OCI-LY7 (cell line): ENCODE results near the gene ADAMTS7. TPM values are rescaled to one million over a fixed set of nuclear protein-coding genes. Genes with fewer than 3 reads are reported as not detected.
"Not testable (repeated sequence)": the region's sequence is repeated elsewhere in the genome, so short reads cannot be mapped to it uniquely, and the experiment has no call there.

ENCODE experiments used
- BruUV-seq: library from RNA; stranded (reverse); fragments of 400-500 nt; replicated peaks from 2 replicates; lab custom pipeline; 2021; lab: Mats Ljungman, UMichigan
- CTCF ChIA-PET: fragments of 300-600 bp; sonication (Branson Sonifier 250); formaldehyde crosslinking; loops from one replicate; lab custom pipeline; 2022; ENCODE audit warnings: antibody characterized with exemption; ENCODE audit not compliant: unreplicated experiment; lab: Charles Lee
- POLR2A ChIA-PET: fragments of 300-600 bp; sonication (Branson Sonifier 250); formaldehyde crosslinking; loops from one replicate; lab custom pipeline; 2022; ENCODE audit warnings: antibody characterized with exemption; lab: Charles Lee
- DNase-seq: peaks from one replicate; pipeline ENCODE4 v3.0.0-alpha.2; 2015; ENCODE audit warnings: low spot score
- H2AFZ ChIP-seq: fragments of 200-600 bp; sonication (generic), shearing (Covaris generic); 2 replicates; pipeline ENCODE4 v1.6.1; 2014; ENCODE audit warnings: mild to moderate bottlenecking, antibody characterized with exemption, low read length, moderate library complexity
- H3K27ac ChIP-seq: fragments of 200-600 bp; sonication (generic); 2 replicates; pipeline ENCODE4 v1.5.1; 2014; ENCODE audit warnings: mixed run types, low read depth, mild to moderate bottlenecking, moderate library complexity, low read length, inconsistent platforms; ENCODE audit not compliant: poor library complexity, severe bottlenecking
- H3K36me3 ChIP-seq: fragments of 200-600 bp; sonication (generic); 2 replicates; pipeline ENCODE4 v1.6.1; 2014; ENCODE audit warnings: mild to moderate bottlenecking, antibody characterized with exemption, low read length, moderate library complexity, mixed read lengths; ENCODE audit not compliant: insufficient read depth
- H3K4me1 ChIP-seq: fragments of 200-600 bp; sonication (generic); 2 replicates; pipeline ENCODE4 v1.5.1; 2014; ENCODE audit warnings: mild to moderate bottlenecking, low read length; ENCODE audit not compliant: insufficient read depth, poor library complexity, severe bottlenecking
- H3K4me2 ChIP-seq: fragments of 200-600 bp; sonication (generic); 2 replicates; pipeline ENCODE4 v1.6.1; 2014; ENCODE audit warnings: mild to moderate bottlenecking, low read length
- H3K4me3 ChIP-seq: fragments of 200-600 bp; sonication (generic); 2 replicates; pipeline ENCODE4 v1.5.1; 2014; ENCODE audit warnings: mild to moderate bottlenecking, low read depth, low read length; ENCODE audit not compliant: poor library complexity, severe bottlenecking
- H3K79me2 ChIP-seq: fragments of 200-600 bp; sonication (generic); 2 replicates; pipeline ENCODE4 v1.6.1; 2016; ENCODE audit warnings: low read depth, mild to moderate bottlenecking, low read length, moderate library complexity, mixed read lengths; ENCODE audit not compliant: insufficient read depth
- H3K9me2 ChIP-seq: fragments of 200-600 bp; sonication (generic); 2 replicates; pipeline ENCODE4 v1.6.1; 2016; ENCODE audit warnings: mild to moderate bottlenecking, low read length, mixed read lengths; ENCODE audit not compliant: insufficient read depth
- H3K9me3 ChIP-seq: fragments of 200-600 bp; sonication (generic); 2 replicates; pipeline ENCODE4 v1.6.1; 2014; ENCODE audit warnings: mild to moderate bottlenecking, mixed run types, low read length, mixed read lengths
- H4K20me1 ChIP-seq: fragments of 200-600 bp; sonication (generic); 2 replicates; pipeline ENCODE4 v1.6.1; 2014; ENCODE audit warnings: mild to moderate bottlenecking, antibody characterized with exemption, low read length, moderate library complexity, mixed read lengths; ENCODE audit not compliant: insufficient read depth
- EZH2phosphoT487 ChIP-seq: fragments of 200-600 bp; sonication (generic); IDR thresholded peaks from 2 replicates; pipeline ENCODE4 v1.6.1; 2018; ENCODE audit warnings: low read depth, borderline replicate concordance, mild to moderate bottlenecking, mixed run types, antibody characterized with exemption, low read length, moderate library complexity, mixed read lengths
- intact Hi-C: fragments of 100-400 bp; cut with micrococcal nuclease; formaldehyde crosslinking; loops from one replicate; pipeline ENCODE4 v1.10.0; 2022; ENCODE audit not compliant: unreplicated experiment
- total RNA-seq, 2 experiments: library from RNA; depleted of rRNA in 1 of 2; stranded (reverse); fragments of >200 nt in 1 of 2; shearing (Covaris generic) in 1 of 2; gene quantifications; 2 replicates each; pipeline ENCODE4 v1.2.3, GENCODE V29; 2014 to 2022
- TF ChIP-seq, protein P1 (sequence below): fragments of 200-600 bp; sonication (generic); conservative IDR thresholded peaks from 2 replicates; pipeline ENCODE4 v1.5.1; 2014; ENCODE audit warnings: mild to moderate bottlenecking, antibody characterized with exemption, low read length, moderate library complexity, mixed read lengths

The ADAMTS7 gene
- total RNA-seq, 2 experiments from 2014 or later, result 0.08 to 0.19 TPM

DNA sequence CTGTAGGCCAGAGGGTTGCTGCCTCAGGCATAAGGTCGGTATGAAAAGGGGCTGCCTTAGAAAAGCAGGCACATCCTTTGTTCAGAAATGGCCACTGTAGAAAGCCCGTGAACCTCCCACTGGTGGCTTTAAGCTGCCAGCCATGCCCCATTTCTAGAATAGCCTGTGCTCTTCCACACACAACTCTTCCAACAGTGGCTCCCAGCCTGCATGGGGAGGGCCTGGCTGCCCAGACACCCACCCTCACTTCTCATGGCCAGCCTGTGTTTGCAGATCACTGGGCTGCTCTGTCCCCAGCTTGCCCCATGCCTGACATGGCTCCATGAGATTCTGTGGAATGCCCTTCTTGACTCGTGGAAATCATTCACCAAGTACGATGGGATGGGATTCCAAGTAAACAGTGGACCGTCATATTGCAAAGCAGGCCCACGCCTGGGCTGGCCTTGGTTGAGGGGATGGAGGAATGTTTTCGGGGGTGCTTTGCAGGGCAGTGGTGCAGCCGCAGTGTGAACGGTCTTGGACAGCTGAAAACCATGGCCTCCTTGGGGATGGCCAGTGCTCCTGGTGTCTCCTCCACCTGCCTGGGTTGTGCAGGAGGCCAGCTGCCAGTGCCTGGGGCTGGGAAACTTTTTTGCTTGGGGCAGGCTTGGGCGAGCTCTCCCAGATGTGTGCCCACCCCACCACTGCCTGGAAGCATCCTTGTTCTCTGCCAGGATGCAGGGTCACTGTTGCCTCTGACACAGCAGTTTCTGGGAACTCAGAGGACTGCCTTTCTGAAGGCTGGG is 57.3 kb downstream of the ADAMTS7 start:
- H4K20me1 ChIP-seq, H3K27ac ChIP-seq, DNase-seq, H3K9me2 ChIP-seq, H3K79me2 ChIP-seq, H3K9me3 ChIP-seq, H2AFZ ChIP-seq, H3K4me2 ChIP-seq, POLR2A ChIA-PET, H3K4me3 ChIP-seq, CTCF ChIA-PET, H3K36me3 ChIP-seq, BruUV-seq: not testable (repeated sequence)
- H3K4me1 ChIP-seq, result peaks cover 35% of the 10 kb centered on the region
- intact Hi-C loops, result loop anchor here (5.0 to 10.0 kb wide), 2 partner anchors 117 to 251 kb away; no protein-coding TSS in a partner anchor

DNA sequence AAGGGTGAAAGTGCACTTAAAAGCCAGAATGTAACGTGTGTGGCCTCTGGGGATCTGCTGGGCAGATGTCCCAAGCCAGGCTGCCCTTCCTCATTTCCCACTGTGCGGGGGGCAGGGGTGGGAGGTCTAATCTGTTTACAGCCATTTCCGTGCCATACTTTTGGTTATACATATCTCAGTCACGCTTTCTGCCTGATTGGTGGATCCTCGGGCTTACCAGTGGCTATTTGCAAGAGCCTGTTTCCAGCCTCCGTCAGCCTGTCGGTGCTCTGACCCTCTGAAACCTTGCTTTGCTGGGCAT is 58.0 kb downstream of the ADAMTS7 start:
- POLR2A ChIA-PET, BruUV-seq, H2AFZ ChIP-seq, H3K36me3 ChIP-seq, H4K20me1 ChIP-seq, H3K9me3 ChIP-seq, H3K4me3 ChIP-seq, H3K27ac ChIP-seq, DNase-seq, H3K9me2 ChIP-seq, CTCF ChIA-PET, H3K79me2 ChIP-seq, H3K4me2 ChIP-seq: not testable (repeated sequence)
- peaks cover 29% of the 10 kb centered on the region for H3K4me1 ChIP-seq
- intact Hi-C loops, result loop anchor here (5.0 to 10.0 kb wide), 2 partner anchors 116 to 251 kb away; no protein-coding TSS in a partner anchor

DNA sequence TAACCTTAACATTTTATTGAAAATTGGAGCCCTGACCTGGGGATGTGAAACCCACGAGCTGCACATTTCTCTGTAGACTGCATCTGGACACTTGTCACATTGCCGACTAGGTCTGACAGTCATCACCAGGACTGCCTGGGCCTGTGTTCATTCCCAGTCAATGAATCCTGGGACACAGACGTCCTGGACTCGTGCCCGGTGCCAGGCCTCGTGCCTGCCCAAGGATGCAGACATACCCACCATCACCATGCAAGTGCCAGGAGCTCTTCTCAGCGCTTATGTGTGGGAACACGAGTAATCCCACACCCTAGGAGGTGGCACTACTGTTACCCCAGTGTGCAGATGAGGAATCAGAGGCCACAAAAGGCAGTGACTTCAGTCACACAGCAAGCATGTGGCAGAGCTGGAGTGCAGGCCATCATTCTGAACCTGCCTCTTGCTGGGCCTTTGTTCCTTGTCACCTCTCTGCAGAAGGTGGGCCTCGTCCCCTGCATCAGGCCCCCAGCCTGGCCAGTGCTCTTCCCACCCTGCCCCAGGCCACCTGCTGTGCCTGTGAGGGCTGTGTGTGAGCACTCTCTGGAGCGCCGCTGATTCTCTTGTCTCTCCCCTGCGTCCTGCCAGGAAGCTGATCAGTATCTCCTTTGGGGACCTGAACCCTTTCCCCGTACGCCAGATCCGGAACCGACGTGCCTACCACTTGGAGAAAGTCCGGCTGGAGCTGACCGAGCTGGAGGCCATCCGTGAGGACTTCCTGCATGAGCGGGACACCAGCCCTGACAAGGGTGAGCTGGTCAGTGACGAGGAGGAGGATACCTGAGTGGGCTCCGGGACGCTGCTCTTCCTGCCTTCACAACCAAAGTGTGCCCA is 58.5 kb downstream of the ADAMTS7 start:
- intact Hi-C loops, result loop anchor here (5.0 to 10.0 kb wide), 2 partner anchors 115 to 252 kb away; no protein-coding TSS in a partner anchor
- CTCF ChIA-PET, result no interaction called here
- no TSS peak for BruUV-seq

More for the DNA sequence above, 58.5 kb downstream of the ADAMTS7 start:
- Histone ChIP-seq H3K4me1 (peaks cover 23% of the 10 kb centered on the region), H3K9me2 (no peaks in the 10 kb centered on the region), H3K36me3 (no peaks in the 10 kb centered on the region), H3K79me2 (no peaks in the 10 kb centered on the region), H3K9me3 (no peaks in the 10 kb centered on the region), H4K20me1 (no peaks in the 10 kb centered on the region), H3K27ac (no peak overlapping the region), H2AFZ (no peak overlapping the region), H3K4me2 (no peak overlapping the region), H3K4me3 (no peak overlapping the region)
- TF ChIP-seq EZH2phosphoT487, result no peak
- TF ChIP-seq, protein P1, sequence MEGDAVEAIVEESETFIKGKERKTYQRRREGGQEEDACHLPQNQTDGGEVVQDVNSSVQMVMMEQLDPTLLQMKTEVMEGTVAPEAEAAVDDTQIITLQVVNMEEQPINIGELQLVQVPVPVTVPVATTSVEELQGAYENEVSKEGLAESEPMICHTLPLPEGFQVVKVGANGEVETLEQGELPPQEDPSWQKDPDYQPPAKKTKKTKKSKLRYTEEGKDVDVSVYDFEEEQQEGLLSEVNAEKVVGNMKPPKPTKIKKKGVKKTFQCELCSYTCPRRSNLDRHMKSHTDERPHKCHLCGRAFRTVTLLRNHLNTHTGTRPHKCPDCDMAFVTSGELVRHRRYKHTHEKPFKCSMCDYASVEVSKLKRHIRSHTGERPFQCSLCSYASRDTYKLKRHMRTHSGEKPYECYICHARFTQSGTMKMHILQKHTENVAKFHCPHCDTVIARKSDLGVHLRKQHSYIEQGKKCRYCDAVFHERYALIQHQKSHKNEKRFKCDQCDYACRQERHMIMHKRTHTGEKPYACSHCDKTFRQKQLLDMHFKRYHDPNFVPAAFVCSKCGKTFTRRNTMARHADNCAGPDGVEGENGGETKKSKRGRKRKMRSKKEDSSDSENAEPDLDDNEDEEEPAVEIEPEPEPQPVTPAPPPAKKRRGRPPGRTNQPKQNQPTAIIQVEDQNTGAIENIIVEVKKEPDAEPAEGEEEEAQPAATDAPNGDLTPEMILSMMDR, result no peak
- DNase-seq, result no peak
- POLR2A ChIA-PET, result no interaction called here
